Gastrocnemius medialis (tissue), 4 donors: Measurements from ENCODE around the gene SHH. TPM values are rescaled to one million over a fixed set of nuclear protein-coding genes. Genes with fewer than 3 reads are reported as not detected.

Experiments
- ATAC-seq, 2 donors: fragments of 150-250 bp; one replicate each; pipeline ENCODE4 v1.9.1; 2016
- DNase-seq, 2 donors: peaks; one replicate each; pipeline ENCODE4 v3.0.0-alpha.2; 2019
- H3K27ac ChIP-seq, 4 donors: fragments of 200-600 bp; sonication (generic); 1 replicate in 1 of 4; 2 replicates in 3 of 4; pipeline ENCODE4 v1.5.1; 2016 to 2018; ENCODE audit warnings: mild to moderate bottlenecking in 2 of 4, moderate library complexity in 1 of 4
- H3K27me3 ChIP-seq, 3 donors: fragments of 200-600 bp; sonication (generic) in 2 of 3; 1 replicate in 1 of 3; 2 replicates in 2 of 3; pipeline versions ENCODE4 v1.5.1 to v1.6.0; 2016 to 2019; ENCODE audit warnings: mild to moderate bottlenecking in 1 of 3, moderate library complexity in 1 of 3
- H3K36me3 ChIP-seq, 2 donors: fragments of 200-600 bp; sonication (generic) in 1 of 2; one replicate each; pipeline ENCODE4 v1.5.1; 2017 to 2018
- H3K4me1 ChIP-seq, 2 donors: fragments of 200-600 bp; sonication (generic) in 1 of 2; one replicate each; pipeline ENCODE4 v1.5.1; 2016 to 2017; ENCODE audit warnings: mild to moderate bottlenecking in 2 of 2
- H3K4me3 ChIP-seq, 4 donors: fragments of 200-600 bp; sonication (generic) in 3 of 4; 1 replicate in 1 of 4; 2 replicates in 3 of 4; pipeline ENCODE4 v1.5.1; 2016 to 2019; ENCODE audit warnings: mild to moderate bottlenecking in 2 of 4
- H3K9me3 ChIP-seq, 3 donors: fragments of 200-600 bp; sonication (generic) in 2 of 3; 1 replicate in 1 of 3; 2 replicates in 2 of 3; pipeline ENCODE4 v1.5.1; 2016 to 2019
- POLR2A ChIP-seq, 2 donors: fragments of 450-650 bp; IDR thresholded peaks; one replicate each; pipeline ENCODE4 v1.6.1; 2017; ENCODE audit warnings: antibody characterized with exemption in 2 of 2, mild to moderate bottlenecking in 2 of 2, moderate library complexity in 2 of 2
- in situ Hi-C, 4 donors: fragments of 200-750 bp; cut with MboI; loops; one replicate each; pipeline versions ENCODE4 v1.15.0 to v1.8.0; 2017; ENCODE audit warnings: low sequenced_read_pairs in 4 of 4
- intact Hi-C: fragments of 100-400 bp; cut with DNase I; formaldehyde crosslinking; loops from one replicate; pipeline ENCODE4 v1.15.1; 2023; ENCODE audit warnings: low total_unique reads
- total RNA-seq, 4 donors: library from RNA; depleted of rRNA; stranded (reverse); fragments of >200 nt; gene quantifications; one replicate each; pipeline versions ENCODE4 v1.1.0 to v1.2.3, GENCODE V29; 2016
- TF ChIP-seq, protein P1 (sequence below), 5 experiments: fragments of 450-650 bp in 3 of 5; fragments of 200-600 bp in 2 of 5; sonication (generic) in 2 of 5; IDR thresholded peaks in 4 of 5; conservative IDR thresholded peaks in 1 of 5; 1 replicate in 4 of 5; 2 replicates in 1 of 5; pipeline ENCODE4 v1.5.1; 2016 to 2019; ENCODE audit warnings: antibody characterized with exemption in 5 of 5, mild to moderate bottlenecking in 3 of 5, moderate library complexity in 3 of 5

Gene SHH
- not detected for total RNA-seq

DNA sequence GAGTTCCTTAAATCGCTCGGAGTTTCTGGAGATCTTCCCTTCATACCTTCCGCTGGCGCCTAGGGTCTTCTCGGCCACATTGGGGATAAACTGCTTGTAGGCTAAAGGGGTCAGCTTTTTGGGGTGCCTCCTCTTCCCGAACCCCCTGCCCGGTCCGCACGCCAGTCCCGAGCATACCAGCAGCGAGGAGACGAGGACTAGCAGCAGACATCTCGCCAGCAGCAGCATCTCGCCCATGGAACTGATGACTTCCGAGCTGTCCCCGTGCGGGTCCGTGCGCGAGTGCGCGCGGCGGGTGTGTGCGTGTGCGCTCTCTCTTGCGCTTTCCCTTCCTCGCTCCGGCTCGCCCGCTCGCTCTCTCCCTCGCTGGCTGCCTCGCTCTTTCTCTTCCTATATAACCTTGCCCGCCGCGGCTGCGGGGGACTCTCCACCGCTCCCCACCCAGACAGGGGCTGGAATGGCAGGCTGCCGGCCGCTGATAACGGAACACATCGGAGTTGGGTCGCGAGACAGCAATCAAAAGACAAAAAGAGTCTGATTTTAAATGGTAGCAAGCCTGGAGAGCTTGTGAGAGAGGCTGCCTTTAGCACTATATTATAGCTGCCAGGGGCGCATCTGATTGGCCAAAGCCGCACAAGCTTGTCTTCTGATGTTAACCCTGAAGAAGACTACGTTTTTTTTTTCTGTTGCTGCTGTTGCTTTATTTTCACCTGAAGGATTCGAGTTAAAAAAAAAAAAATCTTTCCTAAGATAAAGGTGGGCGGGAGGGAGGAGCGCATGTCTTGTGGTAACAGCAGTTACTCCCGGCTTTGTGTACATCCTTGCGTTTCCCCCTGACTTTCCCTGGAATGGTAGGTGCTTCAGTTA is at the start of gene SHH:
TSS of gene SHH (minus strand) at position 569 of the 867 bp plus-strand sequence. CDS start at position 228, 341 bp downstream.
- peaks cover 6 to 21% of the 10 kb centered on the region in 2 donors for H3K4me1 ChIP-seq
- intact Hi-C loops, result no loop called here

DNA sequence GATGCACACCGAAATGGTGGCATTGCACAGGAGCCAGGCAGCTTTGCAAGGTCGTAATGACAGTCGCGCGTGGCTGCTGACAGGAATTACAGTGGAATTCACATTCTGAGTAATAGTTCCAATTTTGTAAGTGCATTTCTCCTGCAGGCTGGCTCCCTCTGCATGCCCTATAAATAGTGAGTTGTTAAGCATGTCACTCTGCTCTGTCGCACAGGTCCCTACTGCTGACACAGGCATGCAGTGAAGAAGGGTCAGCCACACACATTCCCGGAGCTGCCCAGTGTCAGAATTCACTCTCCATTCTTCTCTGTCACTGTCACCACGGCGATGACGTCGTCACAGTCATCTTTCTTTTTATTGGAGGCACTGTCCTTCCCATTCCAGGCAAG is 49.2 kb upstream of the SHH start:
- Histone ChIP-seq H3K4me3 (no peak overlapping the region), H3K36me3 (no peaks in the 10 kb centered on the region), H3K4me1 (no peaks in the 10 kb centered on the region), H3K27ac (no peak overlapping the region), H3K27me3 (peaks cover 0 to 6% (median 0%) of the 10 kb centered on the region in 3 donors), H3K9me3 (no peaks in the 10 kb centered on the region)
- ATAC-seq (no peak), DNase-seq (no peak)
- TF ChIP-seq, protein P1, sequence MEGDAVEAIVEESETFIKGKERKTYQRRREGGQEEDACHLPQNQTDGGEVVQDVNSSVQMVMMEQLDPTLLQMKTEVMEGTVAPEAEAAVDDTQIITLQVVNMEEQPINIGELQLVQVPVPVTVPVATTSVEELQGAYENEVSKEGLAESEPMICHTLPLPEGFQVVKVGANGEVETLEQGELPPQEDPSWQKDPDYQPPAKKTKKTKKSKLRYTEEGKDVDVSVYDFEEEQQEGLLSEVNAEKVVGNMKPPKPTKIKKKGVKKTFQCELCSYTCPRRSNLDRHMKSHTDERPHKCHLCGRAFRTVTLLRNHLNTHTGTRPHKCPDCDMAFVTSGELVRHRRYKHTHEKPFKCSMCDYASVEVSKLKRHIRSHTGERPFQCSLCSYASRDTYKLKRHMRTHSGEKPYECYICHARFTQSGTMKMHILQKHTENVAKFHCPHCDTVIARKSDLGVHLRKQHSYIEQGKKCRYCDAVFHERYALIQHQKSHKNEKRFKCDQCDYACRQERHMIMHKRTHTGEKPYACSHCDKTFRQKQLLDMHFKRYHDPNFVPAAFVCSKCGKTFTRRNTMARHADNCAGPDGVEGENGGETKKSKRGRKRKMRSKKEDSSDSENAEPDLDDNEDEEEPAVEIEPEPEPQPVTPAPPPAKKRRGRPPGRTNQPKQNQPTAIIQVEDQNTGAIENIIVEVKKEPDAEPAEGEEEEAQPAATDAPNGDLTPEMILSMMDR (IDR thresholded peaks at IDR 0.05 in 4 of 5, conservative IDR thresholded peaks at IDR 0.05 in 1 of 5), result no peak
- no peak for TF ChIP-seq POLR2A (IDR thresholded peaks at IDR 0.05)
- in situ Hi-C loops, result no loop called here
- intact Hi-C loops, result no loop called here

More for the DNA sequence above, at the start of gene SHH:
- peaks cover 63 to 78% (median 73%) of the 10 kb centered on the region in 3 donors for H3K27me3 ChIP-seq
- in situ Hi-C loops, result loop anchor here in 1 of 4 donors (25.0 kb wide), 1 partner anchor 650 kb away; no protein-coding TSS in a partner anchor
- TF ChIP-seq, protein P1 (IDR thresholded peaks at IDR 0.05 in 4 of 5, conservative IDR thresholded peaks at IDR 0.05 in 1 of 5), result no peak
- no peak for TF ChIP-seq POLR2A (IDR thresholded peaks at IDR 0.05)
- no peaks in the 10 kb centered on the region for H3K36me3 ChIP-seq
- no peaks in the 10 kb centered on the region for H3K9me3 ChIP-seq
- H3K27ac ChIP-seq, result no peak within 1 kb of the TSS
- H3K4me3 ChIP-seq, result no peak within 1 kb of the TSS
- DNase-seq, result no peak
- no peak for ATAC-seq

DNA sequence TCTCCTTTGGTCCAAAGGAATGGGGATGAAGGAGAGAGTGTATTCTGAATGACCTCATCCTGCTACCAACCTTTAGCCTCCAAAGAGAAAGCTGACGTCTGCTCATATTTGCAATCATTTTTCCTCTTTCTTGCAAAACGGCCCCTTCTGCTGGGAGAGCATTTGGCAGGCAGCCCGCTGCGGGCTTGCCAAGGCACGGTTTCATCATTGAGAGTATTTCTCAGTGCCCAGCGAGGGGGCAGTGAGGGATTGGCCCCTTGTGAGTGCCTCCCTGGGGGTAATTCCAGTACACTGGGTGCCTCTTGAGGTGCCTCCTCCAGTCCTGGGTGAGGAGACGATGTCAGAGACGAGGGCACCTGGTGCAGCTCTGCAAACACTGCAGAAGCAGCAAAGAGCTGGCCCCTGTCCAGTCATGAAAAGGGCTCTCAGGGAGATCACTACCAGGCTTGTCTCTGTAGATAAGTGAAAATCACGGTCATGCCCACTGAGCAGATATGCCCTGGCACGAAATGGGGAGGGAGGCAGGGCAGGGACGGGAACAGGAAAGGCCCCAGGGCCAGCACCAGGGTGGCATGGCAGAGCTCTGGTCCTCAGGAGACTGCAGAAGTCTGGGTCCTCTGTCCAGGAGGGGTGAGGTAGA is 48.7 kb upstream of the SHH start:
- DNase-seq, result no peak
- no peak for ATAC-seq
- TF ChIP-seq POLR2A (IDR thresholded peaks at IDR 0.05), result no peak
- TF ChIP-seq, protein P1 (IDR thresholded peaks at IDR 0.05 in 4 of 5, conservative IDR thresholded peaks at IDR 0.05 in 1 of 5), result no peak

DNA sequence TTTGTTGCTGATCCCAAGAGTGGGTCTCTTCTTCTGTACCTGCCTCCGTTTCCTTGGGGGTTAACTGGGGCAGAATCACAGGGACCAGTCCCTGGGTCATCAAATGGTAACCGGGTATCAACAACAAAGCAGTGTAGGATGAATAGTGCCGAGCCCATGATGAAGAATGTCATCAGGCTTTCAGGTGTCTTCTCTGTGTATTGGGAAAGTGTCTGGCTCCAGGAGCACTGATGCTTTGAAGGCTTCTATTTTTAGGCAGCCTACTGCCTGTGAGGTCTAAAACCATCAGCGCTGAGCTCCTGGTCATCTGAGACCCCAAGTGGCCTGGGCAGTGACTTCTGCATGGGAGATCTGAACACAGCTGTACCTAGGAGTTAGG is 48.2 kb upstream of the SHH start:
- TF ChIP-seq POLR2A (IDR thresholded peaks at IDR 0.05), result no peak
- TF ChIP-seq, protein P1 (IDR thresholded peaks at IDR 0.05 in 4 of 5, conservative IDR thresholded peaks at IDR 0.05 in 1 of 5), result no peak
- H3K27ac ChIP-seq, result no peak overlapping the region
- no peak overlapping the region for H3K4me3 ChIP-seq
- no peak for ATAC-seq
- in situ Hi-C loops (no loop called here), intact Hi-C loops (no loop called here)
- peaks cover 0 to 6% (median 0%) of the 10 kb centered on the region in 3 donors for H3K27me3 ChIP-seq
- no peaks in the 10 kb centered on the region for H3K36me3 ChIP-seq
- H3K9me3 ChIP-seq, result no peaks in the 10 kb centered on the region
- no peak for DNase-seq
- H3K4me1 ChIP-seq, result no peaks in the 10 kb centered on the region

More for the DNA sequence above, 48.7 kb upstream of the SHH start:
- H3K36me3 ChIP-seq, result no peaks in the 10 kb centered on the region
- no peaks in the 10 kb centered on the region for H3K9me3 ChIP-seq
- peaks cover 0 to 6% (median 0%) of the 10 kb centered on the region in 3 donors for H3K27me3 ChIP-seq
- no peak overlapping the region for H3K27ac ChIP-seq
- H3K4me3 ChIP-seq, result no peak overlapping the region
- H3K4me1 ChIP-seq, result no peaks in the 10 kb centered on the region
- intact Hi-C loops, result no loop called here
- in situ Hi-C loops, result no loop called here
